HepG2 (cell line): Measurements from ENCODE around the gene SUSD4. TPM values are rescaled to one million over a fixed set of nuclear protein-coding genes. Genes with fewer than 3 reads are reported as not detected.

Experiments
- HDAC2 ChIP-seq: sonication (generic); formaldehyde crosslinking; IDR thresholded peaks from 2 replicates; pipeline ENCODE4 v1.4.0; 2020; ENCODE audit warnings: missing genetic modification reagents
- HNF4A ChIP-seq: sonication (generic); formaldehyde crosslinking; IDR thresholded peaks from 2 replicates; pipeline ENCODE4 v1.4.0; 2020; ENCODE audit warnings: missing genetic modification reagents
- IRF2 ChIP-seq: IDR thresholded peaks from 2 replicates; pipeline ENCODE4 v1.6.1; 2018; ENCODE audit warnings: missing genetic modification reagents, missing compliant biosample characterization
- KLF16 ChIP-seq, 2 experiments: sonication (generic) in 1 of 2; formaldehyde crosslinking in 1 of 2; IDR thresholded peaks; 2 replicates each; pipeline versions ENCODE4 v1.6.1 to v1.8.0; 2016 to 2023; ENCODE audit warnings: missing genetic modification reagents in 2 of 2, missing compliant biosample characterization in 1 of 2
- NR2F1 ChIP-seq, 2 experiments: fragments of 450-650 bp in 1 of 2; formaldehyde crosslinking in 1 of 2; IDR thresholded peaks; 2 replicates each; pipeline versions ENCODE4 v1.5.0 to v1.6.1; 2016 to 2020; ENCODE audit warnings: mild to moderate bottlenecking in 1 of 2, missing compliant biosample characterization in 1 of 2, missing genetic modification reagents in 1 of 2, moderate library complexity in 1 of 2
- PAXIP1 ChIP-seq: sonication (generic); formaldehyde crosslinking; conservative IDR thresholded peaks from 2 replicates; pipeline ENCODE4 v1.4.0; 2020; ENCODE audit warnings: mild to moderate bottlenecking, missing genetic modification reagents, moderate library complexity
- RARA ChIP-seq: IDR thresholded peaks from 2 replicates; pipeline ENCODE4 v1.6.1; 2016; ENCODE audit warnings: missing genetic modification reagents, missing compliant biosample characterization
- TBL1XR1 ChIP-seq: fragments of 150-350 bp; IDR thresholded peaks from 2 replicates; pipeline ENCODE4 v1.6.1; 2014; ENCODE audit warnings: borderline replicate concordance, low read length; ENCODE audit not compliant: partially characterized antibody
- TFDP2 ChIP-seq: sonication (generic); formaldehyde crosslinking; IDR thresholded peaks from 2 replicates; pipeline ENCODE4 v1.4.0; 2020; ENCODE audit warnings: missing genetic modification reagents
- YY1 ChIP-seq: IDR thresholded peaks from 2 replicates; pipeline ENCODE4 v1.6.1; 2011; ENCODE audit warnings: low read length, low read depth, moderate library complexity, mild to moderate bottlenecking; ENCODE audit not compliant: insufficient read depth, insufficient replicate concordance
- ZBTB7B ChIP-seq: sonication (generic); formaldehyde crosslinking; IDR thresholded peaks from 2 replicates; pipeline ENCODE4 v1.4.0; 2020; ENCODE audit warnings: missing genetic modification reagents
- ZNF12 ChIP-seq: sonication (generic); formaldehyde crosslinking; IDR thresholded peaks from 2 replicates; pipeline ENCODE4 v1.5.0; 2020; ENCODE audit warnings: missing genetic modification reagents
- ZNF263 ChIP-seq: sonication (generic); formaldehyde crosslinking; IDR thresholded peaks from 2 replicates; pipeline ENCODE4 v1.4.0; 2020; ENCODE audit warnings: missing genetic modification reagents
- ZNF34 ChIP-seq: sonication (generic); formaldehyde crosslinking; IDR thresholded peaks from 2 replicates; pipeline ENCODE4 v1.4.0; 2020; ENCODE audit warnings: mild to moderate bottlenecking, missing genetic modification reagents, borderline replicate concordance
- polyA plus RNA-seq, 8 experiments: library from polyadenylated mRNA; depleted of rRNA in 3 of 8; stranded (reverse) in 7 of 8; unstranded in 1 of 8; fragments of >200 nt; fragmentation: Illumina TruSeq in 4 of 8; extraction: Trizol in 4 of 8; gene quantifications; 2 replicates each; pipeline versions ENCODE4 v1.2.1 to v1.2.3, GENCODE V29; 2011 to 2016; ENCODE audit warnings: low read depth in 4 of 8, missing spikeins in 1 of 8, mixed read lengths in 1 of 8; ENCODE audit not compliant: insufficient read depth in 1 of 8
- total RNA-seq, 5 experiments: library from RNA; depleted of rRNA; stranded (reverse); fragments of >200 nt; fragmentation: Illumina TruSeq; extraction: Trizol; gene quantifications; 2 replicates each; pipeline ENCODE4 v1.2.3, GENCODE V29; 2016; ENCODE audit warnings: low read depth in 1 of 5

Gene SUSD4
- total and polyA plus RNA-seq, 2 of the 13 experiments (the other 11 are each of a cell fraction or from before 2014, with no cell fraction given) = not detected

GRCh38 chr1:223177681-223178080, 186.3 kb downstream of the SUSD4 start (continued):
- 0 out of 2 replicates have a peak, but pooled peaks have one; percentile 31 for TF ChIP-seq PAXIP1 (CRISPR knock-in tag)
- no peak for TF ChIP-seq ZNF12 (CRISPR knock-in tag)
- TF ChIP-seq TFDP2 (CRISPR knock-in tag) = peak; percentile 54
- peak; percentile 72 to 77; a peak in 3 of 4 replicates for TF ChIP-seq NR2F1 (CRISPR knock-in tag; IDR thresholded peaks at IDR 0.05)
- TF ChIP-seq ZNF34 (CRISPR knock-in tag) = no peak
- no peak for TF ChIP-seq ZBTB7B (CRISPR knock-in tag)
- peak; percentile 41; the same call in 1 of the 2 replicates for TF ChIP-seq HDAC2 (CRISPR knock-in tag)
- peak; percentile 96 for TF ChIP-seq RARA (CRISPR knock-in tag)
- TF ChIP-seq ZNF263 (CRISPR knock-in tag) = peak; percentile 67
- peak; percentile 53; the same call in 1 of the 2 replicates for TF ChIP-seq IRF2
- peak; percentile 97 for TF ChIP-seq TBL1XR1
- no peak for TF ChIP-seq YY1
- TF ChIP-seq KLF16 (CRISPR knock-in tag; IDR thresholded peaks at IDR 0.05) = 0 out of 4 replicates have a peak, but pooled peaks of 1 of the 2 experiments have one; percentile 26
- TF ChIP-seq HNF4A = peak; percentile 56; the same call in 1 of the 2 replicates
- TF ChIP-seq, all 625 proteins: peak for 62
